ENCODE measurements around the gene L3MBTL2.
A peak's percentile ranks its signal among the peaks of the same experiment; 100 is the strongest.
"Not testable (repeated sequence)": the region's sequence is repeated elsewhere in the genome, so short reads cannot be mapped to it uniquely, and the experiment has no call there.

The L3MBTL2 gene

GRCh38 chr22:41204992-41205900 lies at the start of gene L3MBTL2:
L3MBTL2 (plus strand) TSS chr22:41205312; CDS start chr22:41205363, 51 bp downstream.
- DNase-seq, result peak; percentile 91

DNA sequence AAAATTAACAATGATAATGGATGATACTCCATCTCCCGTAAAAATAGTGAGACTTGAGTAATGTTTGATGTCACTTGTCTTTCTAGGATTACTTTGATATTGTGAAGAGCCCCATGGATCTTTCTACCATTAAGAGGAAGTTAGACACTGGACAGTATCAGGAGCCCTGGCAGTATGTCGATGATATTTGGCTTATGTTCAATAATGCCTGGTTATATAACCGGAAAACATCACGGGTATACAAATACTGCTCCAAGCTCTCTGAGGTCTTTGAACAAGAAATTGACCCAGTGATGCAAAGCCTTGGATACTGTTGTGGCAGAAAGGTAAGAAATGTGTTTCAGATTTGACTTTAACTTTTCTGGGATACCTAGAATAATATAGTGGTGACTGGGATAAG lies 48.0 kb upstream of the L3MBTL2 start:
- no peak for DNase-seq

DNA sequence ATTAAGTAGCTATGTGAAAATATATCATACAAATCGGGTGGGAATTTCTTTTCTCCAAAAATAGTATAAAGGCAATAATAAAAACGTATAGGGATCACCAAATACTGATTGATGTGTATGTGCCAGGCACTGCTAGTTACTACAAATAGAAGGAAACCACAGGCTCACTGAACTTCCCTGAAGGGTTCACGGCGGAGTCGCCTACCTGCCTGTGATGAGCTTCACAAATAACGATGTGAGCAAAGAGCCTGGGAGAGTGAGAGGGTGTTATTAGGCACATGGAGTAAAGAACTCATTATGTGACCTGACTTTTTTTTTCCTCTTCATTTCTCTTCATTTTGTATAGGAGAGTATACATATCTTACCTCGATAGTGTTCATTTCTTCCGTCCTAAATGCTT lies 36.0 kb upstream of the L3MBTL2 start:
- DNase-seq, result no peak

- DNase-seq, result no peak
Observed at GRCh38 chr22:41171996-41172395, 33.1 kb upstream of the L3MBTL2 start.

GRCh38 chr22:41175546-41175945 lies 29.6 kb upstream of the L3MBTL2 start:
- no peak for DNase-seq

DNA sequence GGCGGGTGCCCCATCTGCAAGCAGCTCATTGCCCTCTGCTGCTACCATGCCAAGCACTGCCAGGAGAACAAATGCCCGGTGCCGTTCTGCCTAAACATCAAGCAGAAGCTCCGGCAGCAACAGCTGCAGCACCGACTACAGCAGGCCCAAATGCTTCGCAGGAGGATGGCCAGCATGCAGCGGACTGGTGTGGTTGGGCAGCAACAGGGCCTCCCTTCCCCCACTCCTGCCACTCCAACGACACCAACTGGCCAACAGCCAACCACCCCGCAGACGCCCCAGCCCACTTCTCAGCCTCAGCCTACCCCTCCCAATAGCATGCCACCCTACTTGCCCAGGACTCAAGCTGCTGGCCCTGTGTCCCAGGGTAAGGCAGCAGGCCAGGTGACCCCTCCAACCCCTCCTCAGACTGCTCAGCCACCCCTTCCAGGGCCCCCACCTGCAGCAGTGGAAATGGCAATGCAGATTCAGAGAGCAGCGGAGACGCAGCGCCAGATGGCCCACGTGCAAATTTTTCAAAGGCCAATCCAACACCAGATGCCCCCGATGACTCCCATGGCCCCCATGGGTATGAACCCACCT lies 28.0 kb upstream of the L3MBTL2 start:
- no peak for DNase-seq

GRCh38 chr22:41177622-41178424 lies 27.3 kb upstream of the L3MBTL2 start:
- no peak for DNase-seq

GRCh38 chr22:41178425-41178975 lies 26.6 kb upstream of the L3MBTL2 start:
- no peak for DNase-seq

DNA sequence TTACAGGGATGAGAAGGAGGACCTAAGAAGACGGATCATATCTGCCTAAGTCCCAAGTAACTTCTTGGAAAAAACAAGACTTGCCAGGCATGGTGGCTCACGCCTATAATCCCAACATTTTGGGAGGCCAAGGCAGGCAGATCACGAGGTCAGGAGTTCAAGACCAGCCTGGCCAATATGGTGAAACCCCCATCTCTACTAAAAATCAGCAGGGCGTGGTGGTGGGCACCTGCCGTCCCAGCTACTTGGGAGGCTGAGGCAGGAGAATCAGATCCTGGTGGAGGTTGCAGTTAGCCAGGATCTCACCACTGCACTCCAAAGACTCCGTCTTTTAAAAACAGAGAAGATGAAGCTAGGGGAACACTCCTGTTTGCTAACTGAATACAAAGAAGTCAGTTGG lies 24.8 kb upstream of the L3MBTL2 start:
- DNase-seq, result not testable (repeated sequence)

DNA sequence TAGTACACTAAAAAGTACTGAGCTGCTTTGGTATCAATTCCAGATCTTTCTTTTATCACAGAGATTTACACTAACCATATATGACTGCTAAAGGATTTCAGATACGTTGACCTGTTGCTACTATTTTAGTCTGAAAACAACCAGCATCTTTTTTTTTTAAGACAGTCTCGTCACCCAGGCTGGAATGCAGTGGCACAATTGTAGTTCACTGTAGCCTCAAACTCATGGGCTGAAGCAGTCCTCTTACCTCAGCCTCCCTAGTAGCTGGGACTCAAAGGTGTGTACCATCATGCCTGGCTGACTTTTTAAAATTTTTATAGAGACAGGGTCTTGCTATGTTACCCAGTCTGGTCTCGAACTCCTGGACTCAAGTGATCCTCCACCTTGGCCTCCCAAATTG lies 24.2 kb upstream of the L3MBTL2 start:
- no peak for DNase-seq

DNA sequence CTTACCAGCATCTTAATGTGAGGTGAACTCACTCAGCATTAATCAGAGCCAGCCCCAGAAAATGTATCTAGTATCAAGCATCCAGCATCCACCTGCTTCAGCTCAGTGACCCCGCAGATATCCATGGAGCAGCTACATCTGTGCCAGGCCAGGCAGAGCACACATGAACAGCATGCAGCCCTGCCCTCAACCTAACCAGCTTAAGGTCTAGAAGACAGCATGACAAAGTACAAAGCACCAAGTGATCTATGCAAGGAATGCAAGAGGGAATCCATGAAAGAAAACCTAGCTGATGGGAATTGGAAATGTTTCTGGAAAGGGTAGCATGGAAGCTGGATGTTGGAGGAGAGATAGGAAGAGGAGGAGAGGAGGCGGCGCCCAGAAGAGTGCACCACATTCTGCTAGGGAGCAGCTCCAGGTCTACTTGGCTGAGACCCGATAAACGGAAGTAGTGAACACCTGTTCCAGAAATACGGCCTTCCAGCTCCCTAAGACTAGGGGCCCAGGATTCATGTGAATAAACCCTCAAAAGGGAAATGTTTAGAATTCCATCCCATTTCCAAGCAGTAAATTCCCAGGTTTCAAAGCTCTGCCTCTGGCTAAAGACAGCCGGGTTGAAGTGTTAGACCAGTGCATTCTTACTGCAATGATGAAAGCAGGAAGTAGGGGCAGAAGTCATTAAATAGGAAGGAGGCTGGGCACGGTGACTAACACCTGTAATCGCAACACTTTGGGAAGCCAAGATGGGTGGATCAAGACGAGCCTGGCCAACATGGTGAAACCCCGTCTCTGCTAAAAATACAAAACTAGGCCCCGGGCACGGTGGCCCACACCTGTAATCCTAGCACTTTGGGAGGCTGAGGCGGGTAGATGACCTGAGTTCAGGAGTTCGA lies 23.5 kb upstream of the L3MBTL2 start:
- no peak for DNase-seq

GRCh38 chr22:41184679-41185078 lies 20.4 kb upstream of the L3MBTL2 start:
- DNase-seq, result no peak

GRCh38 chr22:41191467-41191866 lies 13.6 kb upstream of the L3MBTL2 start:
- DNase-seq, result no peak

DNA sequence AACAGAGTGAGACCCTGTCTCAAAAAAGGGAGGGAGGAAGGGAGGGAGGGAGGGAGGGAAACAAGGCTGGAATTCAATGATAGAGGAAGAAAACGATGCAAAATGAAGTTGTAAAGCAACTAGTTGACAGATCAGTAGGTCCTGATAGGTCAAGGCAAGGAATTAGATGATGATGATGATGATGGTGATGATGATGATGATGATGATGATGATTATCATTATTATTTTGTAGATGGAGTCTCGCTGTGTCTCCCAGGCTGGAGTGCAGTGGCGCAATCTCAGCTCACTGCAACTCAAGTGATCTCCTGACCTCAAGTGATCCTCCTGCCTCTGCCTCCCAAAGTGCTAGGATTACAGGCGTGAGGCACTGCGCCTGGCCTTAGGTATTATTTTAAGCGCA lies 11.3 kb upstream of the L3MBTL2 start:
- no peak for DNase-seq

DNA sequence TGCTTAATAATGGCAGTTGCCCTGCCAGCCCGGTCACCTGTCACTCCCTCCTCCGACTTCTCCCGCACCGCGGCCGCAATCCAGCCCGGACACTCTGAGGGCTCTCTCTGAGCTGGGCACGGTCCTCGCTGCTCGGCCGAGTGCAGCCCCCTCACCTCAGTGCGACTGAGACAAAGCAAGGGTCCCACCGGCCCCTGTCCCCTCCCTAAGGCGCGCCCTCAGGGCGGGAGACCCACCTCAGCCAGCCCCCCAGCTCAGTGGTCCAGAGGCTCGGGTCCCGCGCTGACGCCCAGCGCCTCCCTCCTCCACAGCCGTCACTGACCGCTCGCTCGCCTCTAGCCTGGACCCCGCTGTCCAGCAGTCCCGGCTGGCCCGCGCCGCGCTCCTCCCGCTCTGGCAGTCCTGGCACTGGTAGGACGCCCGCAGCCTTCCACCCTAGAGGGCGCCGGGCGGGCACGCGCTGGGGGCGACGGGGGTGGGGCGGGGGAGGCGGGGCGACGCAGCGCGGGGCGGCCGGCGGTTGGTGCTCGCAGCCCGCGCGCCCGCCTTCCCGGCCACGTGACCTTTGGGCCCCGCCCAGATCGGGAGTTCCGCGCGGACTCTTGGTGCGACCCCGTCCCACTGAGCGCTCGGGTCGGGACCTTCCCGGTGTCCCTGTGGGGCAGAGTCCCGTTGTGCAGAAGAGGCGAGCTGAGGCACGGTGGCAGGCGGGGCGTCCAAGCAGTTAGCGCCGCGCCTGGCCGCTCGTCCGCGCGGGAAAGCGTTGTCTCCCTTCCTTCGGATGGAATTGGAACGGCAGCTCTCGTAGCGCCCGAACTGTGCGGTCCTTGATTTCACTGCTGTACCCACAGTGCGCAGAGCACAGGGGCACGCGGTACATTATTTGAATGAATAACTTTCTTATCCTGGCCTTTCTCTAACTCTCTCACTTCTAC lies 7.8 kb upstream of the L3MBTL2 start:
- DNase-seq, result peak; percentile 40

- DNase-seq, result peak; percentile 12
Observed at GRCh38 chr22:41198027-41198580, 7.0 kb upstream of the L3MBTL2 start.

DNA sequence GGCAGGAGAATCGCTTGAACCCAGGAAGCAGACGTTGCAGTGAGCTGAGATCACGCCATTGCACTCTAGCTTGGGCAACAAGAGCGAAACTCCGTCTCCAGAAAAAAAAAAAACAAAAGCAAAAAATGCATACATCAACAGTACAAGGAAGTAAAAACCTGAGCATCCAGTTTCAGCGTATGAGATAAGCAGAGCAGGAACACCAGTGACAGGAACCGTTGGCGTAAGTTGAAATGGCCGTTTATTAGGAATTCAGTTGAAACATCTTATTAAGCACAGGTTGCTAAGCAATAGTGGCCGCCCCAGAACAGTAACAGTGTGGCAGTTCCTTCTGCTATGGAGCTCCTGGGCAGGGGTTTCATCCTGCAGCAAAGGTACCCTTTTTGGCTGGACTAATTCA lies 4.0 kb upstream of the L3MBTL2 start:
- DNase-seq, result no peak

DNA sequence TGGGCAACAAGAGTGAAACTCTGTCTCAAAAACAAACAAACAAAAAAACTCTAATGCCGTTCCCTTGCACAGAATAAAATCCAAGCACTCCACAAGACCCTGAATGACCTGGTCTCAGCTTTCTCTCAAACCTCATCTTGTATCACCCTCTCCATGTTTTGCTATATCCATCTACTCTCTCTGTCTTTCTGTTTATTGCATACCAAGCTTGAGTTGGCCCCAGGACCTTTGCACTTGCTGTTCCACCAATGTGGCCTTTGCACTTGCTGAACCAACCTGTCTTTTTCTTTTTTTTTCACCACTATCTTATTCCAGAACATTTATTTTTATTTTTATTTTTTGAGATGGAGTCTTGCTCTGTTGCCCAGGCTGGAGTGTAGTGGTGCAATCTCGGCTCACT lies 2.0 kb upstream of the L3MBTL2 start:
- no peak for DNase-seq

GRCh38 chr22:41204066-41204465 lies 1.0 kb upstream of the L3MBTL2 start:
- DNase-seq, result no peak

GRCh38 chr22:41206719-41207118 lies 1.6 kb downstream of the L3MBTL2 start:
- no peak for DNase-seq

GRCh38 chr22:41215409-41215808 lies 10.3 kb downstream of the L3MBTL2 start:
- DNase-seq, result no peak
